Activated CD4-positive, alpha-beta memory T cell treated with anti-CD3 and anti-CD28 coated beads, Interleukin-2, amount 10 ng/mL, durations not matched to agents 7 days and 5 days (primary cell): ENCODE data around the gene PHC2. TPM values are rescaled to one million over a fixed set of nuclear protein-coding genes. Genes with fewer than 3 reads are reported as not detected.

Experiments used
- CTCF ChIA-PET: fragments of 350-600 bp; sonication (Branson Sonifier 250); formaldehyde crosslinking; loops from one replicate; lab custom pipeline; 2021; ENCODE audit warnings: antibody characterized with exemption, inconsistent platforms; lab: Charles Lee
- POLR2A ChIA-PET: fragments of 350-600 bp; sonication (Branson Sonifier 250); formaldehyde crosslinking; loops from one replicate; lab custom pipeline; 2021; ENCODE audit warnings: antibody characterized with exemption; lab: Charles Lee
- DNase-seq: peaks from one replicate; pipeline ENCODE4 v3.0.0-alpha.2; 2020
- H3K27ac Mint-ChIP-seq: one replicate; pipeline ENCODE4 v1.8.0; 2021; ENCODE audit warnings: mild to moderate bottlenecking, mixed read lengths
- H3K27me3 Mint-ChIP-seq: one replicate; pipeline ENCODE4 v1.8.0; 2021; ENCODE audit warnings: mixed read lengths
- H3K36me3 Mint-ChIP-seq: one replicate; pipeline ENCODE4 v1.8.0; 2021; ENCODE audit warnings: low read depth, mixed read lengths
- H3K4me1 Mint-ChIP-seq: one replicate; pipeline ENCODE4 v1.8.0; 2021; ENCODE audit warnings: mixed read lengths
- H3K4me3 Mint-ChIP-seq: one replicate; pipeline ENCODE4 v1.8.0; 2021; ENCODE audit warnings: mild to moderate bottlenecking, mixed read lengths
- H3K9me3 Mint-ChIP-seq: one replicate; pipeline ENCODE4 v1.8.0; 2021; ENCODE audit warnings: mixed read lengths
- total RNA-seq, 2 experiments: library from RNA; stranded (reverse); gene quantifications; one replicate each; pipeline ENCODE4 v1.2.3, GENCODE V29; 2021

PHC2 gene
- total RNA-seq, 2 experiments from 2014 or later, result 41.3 to 42.9 TPM

- Mint-ChIP-seq H3K9me3 (no peaks in the 10 kb centered on the region), H3K36me3 (peaks cover 22% of the 10 kb centered on the region), H3K4me3 (no peak overlapping the region), H3K4me1 (no peaks in the 10 kb centered on the region), H3K27me3 (no peaks in the 10 kb centered on the region), H3K27ac (no peak overlapping the region)
- CTCF ChIA-PET, result no interaction called here
- no peak for DNase-seq
- POLR2A ChIA-PET, result no interaction called here
These were observed 144.3 kb downstream of the PHC2 start for GRCh38 chr1:33286451-33287185.

GRCh38 chr1:33284049-33284448, 146.8 kb downstream of the PHC2 start:
- H3K27me3 Mint-ChIP-seq, result no peaks in the 10 kb centered on the region
- POLR2A ChIA-PET, result no interaction called here
- CTCF ChIA-PET, result interaction anchor here (1.9 kb wide), 1 partner anchor 11 kb away, joined by 6 read pairs; no protein-coding TSS in a partner anchor
- no peak overlapping the region for H3K27ac Mint-ChIP-seq
- no peak overlapping the region for H3K4me3 Mint-ChIP-seq
- H3K9me3 Mint-ChIP-seq, result no peaks in the 10 kb centered on the region
- peaks cover 23% of the 10 kb centered on the region for H3K36me3 Mint-ChIP-seq
- DNase-seq, result no peak
- H3K4me1 Mint-ChIP-seq, result no peaks in the 10 kb centered on the region

- H3K4me3 Mint-ChIP-seq, result no peak overlapping the region
- no peak overlapping the region for H3K27ac Mint-ChIP-seq
- H3K4me1 Mint-ChIP-seq, result no peaks in the 10 kb centered on the region
- POLR2A ChIA-PET, result no interaction called here
- no peaks in the 10 kb centered on the region for H3K27me3 Mint-ChIP-seq
- DNase-seq, result no peak
- H3K36me3 Mint-ChIP-seq, result peaks cover 22% of the 10 kb centered on the region
- no peaks in the 10 kb centered on the region for H3K9me3 Mint-ChIP-seq
- CTCF ChIA-PET, result no interaction called here
These were observed 148.1 kb downstream of the PHC2 start for GRCh38 chr1:33282791-33283190.

GRCh38 chr1:33281554-33282303, 149.2 kb downstream of the PHC2 start:
- Mint-ChIP-seq H3K9me3 (no peaks in the 10 kb centered on the region), H3K36me3 (peaks cover 22% of the 10 kb centered on the region), H3K27me3 (no peaks in the 10 kb centered on the region), H3K4me3 (no peak overlapping the region), H3K4me1 (no peaks in the 10 kb centered on the region), H3K27ac (no peak overlapping the region)
- CTCF ChIA-PET, result no interaction called here
- DNase-seq, result no peak
- POLR2A ChIA-PET, result interaction anchor here (1.0 kb wide), 1 partner anchor 68 kb away, joined by 3 read pairs; no protein-coding TSS in a partner anchor

- no peak for DNase-seq
- ChIA-PET CTCF (no interaction called here), POLR2A (no interaction called here)
- peaks cover 21% of the 10 kb centered on the region for H3K36me3 Mint-ChIP-seq
- H3K27me3 Mint-ChIP-seq, result no peaks in the 10 kb centered on the region
- H3K9me3 Mint-ChIP-seq, result no peaks in the 10 kb centered on the region
- H3K4me1 Mint-ChIP-seq, result no peaks in the 10 kb centered on the region
- no peak overlapping the region for H3K4me3 Mint-ChIP-seq
- no peak overlapping the region for H3K27ac Mint-ChIP-seq
These were observed 150.7 kb downstream of the PHC2 start for GRCh38 chr1:33280091-33280661.

- peaks cover 17% of the 10 kb centered on the region for H3K4me1 Mint-ChIP-seq
- no peaks in the 10 kb centered on the region for H3K27me3 Mint-ChIP-seq
- ChIA-PET POLR2A (no interaction called here), CTCF (interaction anchor here (1.8 kb wide), 1 partner anchor 18 kb away, joined by 9 read pairs; no protein-coding TSS in a partner anchor)
- H3K36me3 Mint-ChIP-seq, result peaks cover 16% of the 10 kb centered on the region
- H3K4me3 Mint-ChIP-seq, result no peak overlapping the region
- no peak for DNase-seq
- H3K9me3 Mint-ChIP-seq, result no peaks in the 10 kb centered on the region
- no peak overlapping the region for H3K27ac Mint-ChIP-seq
These were observed 153.3 kb downstream of the PHC2 start for GRCh38 chr1:33277488-33278084.

GRCh38 chr1:33276573-33277298, 154.2 kb downstream of the PHC2 start:
- DNase-seq, result no peak
- Mint-ChIP-seq H3K27me3 (no peaks in the 10 kb centered on the region), H3K4me3 (no peak overlapping the region), H3K9me3 (no peaks in the 10 kb centered on the region), H3K27ac (no peak overlapping the region), H3K36me3 (peaks cover 13% of the 10 kb centered on the region), H3K4me1 (peaks cover 20% of the 10 kb centered on the region)
- POLR2A ChIA-PET, result no interaction called here
- CTCF ChIA-PET, result interaction anchor here (1.8 kb wide), 1 partner anchor 19 kb away, joined by 9 read pairs; no protein-coding TSS in a partner anchor

GRCh38 chr1:33275706-33276572, 155.0 kb downstream of the PHC2 start:
- Mint-ChIP-seq H3K4me1 (peaks cover 20% of the 10 kb centered on the region), H3K27ac (no peak overlapping the region), H3K27me3 (no peaks in the 10 kb centered on the region), H3K36me3 (peaks cover 9% of the 10 kb centered on the region), H3K4me3 (no peak overlapping the region), H3K9me3 (no peaks in the 10 kb centered on the region)
- no peak for DNase-seq
- POLR2A ChIA-PET, result no interaction called here
- CTCF ChIA-PET, result no interaction called here

- no peaks in the 10 kb centered on the region for H3K9me3 Mint-ChIP-seq
- POLR2A ChIA-PET, result no interaction called here
- H3K36me3 Mint-ChIP-seq, result peaks cover 9% of the 10 kb centered on the region
- no peak overlapping the region for H3K27ac Mint-ChIP-seq
- DNase-seq, result no peak
- no peak overlapping the region for H3K4me3 Mint-ChIP-seq
- peaks cover 20% of the 10 kb centered on the region for H3K4me1 Mint-ChIP-seq
- CTCF ChIA-PET, result interaction anchor here (1.0 kb wide), 1 partner anchor 20 kb away, joined by 4 read pairs; no protein-coding TSS in a partner anchor
- H3K27me3 Mint-ChIP-seq, result no peaks in the 10 kb centered on the region
These were observed 155.7 kb downstream of the PHC2 start for GRCh38 chr1:33275195-33275594.

- no peaks in the 10 kb centered on the region for H3K27me3 Mint-ChIP-seq
- ChIA-PET CTCF (interaction anchor here (1.0 to 1.4 kb wide), 2 partner anchors 21 to 24 kb away, joined by 4 read pairs; no protein-coding TSS in a partner anchor), POLR2A (interaction anchor here (1.3 kb wide), 1 partner anchor 77 kb away, joined by 3 read pairs; no protein-coding TSS in a partner anchor)
- no peak for DNase-seq
- H3K9me3 Mint-ChIP-seq, result no peaks in the 10 kb centered on the region
- H3K27ac Mint-ChIP-seq, result no peak overlapping the region
- peaks cover 20% of the 10 kb centered on the region for H3K4me1 Mint-ChIP-seq
- H3K4me3 Mint-ChIP-seq, result no peak overlapping the region
- H3K36me3 Mint-ChIP-seq, result peaks cover 6% of the 10 kb centered on the region
These were observed 156.4 kb downstream of the PHC2 start for GRCh38 chr1:33274446-33274845.

GRCh38 chr1:33273961-33274371, 156.9 kb downstream of the PHC2 start:
- Mint-ChIP-seq H3K4me3 (no peak overlapping the region), H3K9me3 (no peaks in the 10 kb centered on the region), H3K4me1 (peaks cover 20% of the 10 kb centered on the region), H3K36me3 (peaks cover 6% of the 10 kb centered on the region), H3K27ac (no peak overlapping the region), H3K27me3 (no peaks in the 10 kb centered on the region)
- CTCF ChIA-PET, result interaction anchor here (1.2 to 1.9 kb wide), 3 partner anchors 22 to 147 kb away, joined by 4 to 8 read pairs (median 6); no protein-coding TSS in a partner anchor
- DNase-seq, result no peak
- POLR2A ChIA-PET, result interaction anchor here (1.3 kb wide), 1 partner anchor 78 kb away, joined by 3 read pairs; no protein-coding TSS in a partner anchor
